Left ventricle myocardium superior (tissue), 1 donor: ENCODE data around the gene PCSK6. TPM values are rescaled to one million over a fixed set of nuclear protein-coding genes. Genes with fewer than 3 reads are reported as not detected.

Source experiments
- ATAC-seq: fragments of 200-7000 bp; cut with Tn5 transposase; one replicate; pipeline ENCODE4 v1.9.1; 2020; ENCODE audit warnings: mild to moderate bottlenecking, moderate library complexity
- DNase-seq: peaks from one replicate; pipeline ENCODE4 v3.0.0-alpha.2; 2020
- intact Hi-C: fragments of 100-400 bp; cut with micrococcal nuclease; formaldehyde crosslinking; loops from one replicate; pipeline ENCODE4 v1.11.0; 2022
- total RNA-seq: library from RNA; stranded (reverse); fragmentation: NEBNext Ultra II Directional; extraction: Animal tissue kit (Norgen Biotek cat#: 25700); gene quantifications from one replicate; pipeline ENCODE4 v1.2.1, GENCODE V29; 2021
- donor health status: DM: no; HTN: yes; CAD: no; lungs with severe emphysema.

The PCSK6 gene
- total RNA-seq, 1 donor from 2014 or later: 31.9 TPM

DNA sequence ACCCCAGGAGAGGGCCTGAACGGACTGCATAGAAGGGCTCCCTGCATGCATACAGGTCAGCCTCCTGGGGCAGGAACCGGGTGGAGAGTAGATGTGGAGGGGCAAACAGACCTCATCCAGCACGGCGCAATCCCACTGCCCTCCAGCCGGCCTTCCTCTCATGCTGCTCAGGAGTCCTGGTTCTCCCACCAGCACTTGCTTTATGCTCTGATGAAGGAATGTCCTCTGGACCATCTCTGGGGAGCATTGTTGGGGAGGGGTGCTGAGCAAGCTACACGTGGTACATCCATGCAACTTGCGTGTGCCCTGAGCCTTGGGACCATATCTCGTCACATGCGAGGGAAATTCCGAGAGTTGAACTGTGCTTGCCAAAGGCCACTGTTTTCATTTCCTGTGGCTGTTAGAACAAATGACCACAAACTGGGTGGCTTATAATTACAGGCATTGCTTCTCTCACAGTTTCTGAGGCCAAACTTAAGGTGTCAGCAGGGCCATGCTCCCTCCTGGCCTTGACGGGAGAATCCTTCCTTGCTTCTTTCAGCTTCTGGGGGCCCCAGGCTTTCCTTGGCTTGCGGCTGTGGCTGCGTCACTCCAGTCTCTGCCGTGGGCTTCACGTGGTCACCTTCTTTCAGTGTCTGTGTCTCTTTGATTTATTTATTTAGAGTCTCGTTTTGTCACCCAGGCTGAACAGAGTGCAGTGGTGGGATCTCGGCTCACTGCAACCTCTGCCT is 224.4 kb downstream of the PCSK6 start:
- intact Hi-C loops: no loop called here
- ATAC-seq: no peak
- DNase-seq: no peak

DNA sequence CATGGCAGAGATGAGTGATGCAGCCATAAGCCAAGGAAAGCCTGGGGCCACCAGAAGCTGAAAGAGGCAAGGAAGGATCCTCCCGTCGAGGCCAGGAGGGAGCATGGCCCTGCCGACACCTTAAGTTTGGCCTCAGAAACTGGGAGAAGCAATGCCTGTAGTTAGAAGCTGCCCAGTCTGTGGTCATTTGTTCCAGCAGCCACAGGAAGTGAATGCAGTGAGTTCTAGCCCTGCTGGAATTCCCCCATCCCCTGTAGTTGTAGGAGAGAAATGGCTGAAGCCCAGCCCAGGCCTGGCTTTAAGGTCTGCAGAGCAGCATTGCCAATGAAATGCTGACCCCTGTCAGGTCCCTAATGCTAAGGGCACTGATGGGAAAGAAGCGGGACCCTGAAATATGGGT is 225.5 kb downstream of the PCSK6 start:
- ATAC-seq (no peak), DNase-seq (no peak)
- intact Hi-C loops: no loop called here

DNA sequence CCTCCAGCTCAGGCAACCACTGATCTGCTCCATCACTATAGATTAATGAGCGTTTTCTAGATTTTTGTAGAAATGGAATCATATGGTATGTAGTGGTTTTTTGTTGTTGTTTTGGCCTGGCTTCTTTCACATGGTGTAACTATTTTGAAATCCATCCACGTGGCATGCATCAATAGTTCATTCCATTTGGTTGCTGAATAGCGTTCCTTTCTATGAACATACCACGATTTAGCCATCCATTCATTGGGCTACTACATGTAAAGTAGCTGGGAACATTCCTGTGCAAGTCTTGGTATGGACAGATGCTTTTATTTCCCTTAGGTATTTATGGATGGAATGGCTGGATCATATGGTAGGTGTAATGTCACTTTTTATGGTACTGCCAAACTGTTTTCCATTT is 227.0 kb downstream of the PCSK6 start:
- DNase-seq (no peak), ATAC-seq (no peak)
- intact Hi-C loops: no loop called here

DNA sequence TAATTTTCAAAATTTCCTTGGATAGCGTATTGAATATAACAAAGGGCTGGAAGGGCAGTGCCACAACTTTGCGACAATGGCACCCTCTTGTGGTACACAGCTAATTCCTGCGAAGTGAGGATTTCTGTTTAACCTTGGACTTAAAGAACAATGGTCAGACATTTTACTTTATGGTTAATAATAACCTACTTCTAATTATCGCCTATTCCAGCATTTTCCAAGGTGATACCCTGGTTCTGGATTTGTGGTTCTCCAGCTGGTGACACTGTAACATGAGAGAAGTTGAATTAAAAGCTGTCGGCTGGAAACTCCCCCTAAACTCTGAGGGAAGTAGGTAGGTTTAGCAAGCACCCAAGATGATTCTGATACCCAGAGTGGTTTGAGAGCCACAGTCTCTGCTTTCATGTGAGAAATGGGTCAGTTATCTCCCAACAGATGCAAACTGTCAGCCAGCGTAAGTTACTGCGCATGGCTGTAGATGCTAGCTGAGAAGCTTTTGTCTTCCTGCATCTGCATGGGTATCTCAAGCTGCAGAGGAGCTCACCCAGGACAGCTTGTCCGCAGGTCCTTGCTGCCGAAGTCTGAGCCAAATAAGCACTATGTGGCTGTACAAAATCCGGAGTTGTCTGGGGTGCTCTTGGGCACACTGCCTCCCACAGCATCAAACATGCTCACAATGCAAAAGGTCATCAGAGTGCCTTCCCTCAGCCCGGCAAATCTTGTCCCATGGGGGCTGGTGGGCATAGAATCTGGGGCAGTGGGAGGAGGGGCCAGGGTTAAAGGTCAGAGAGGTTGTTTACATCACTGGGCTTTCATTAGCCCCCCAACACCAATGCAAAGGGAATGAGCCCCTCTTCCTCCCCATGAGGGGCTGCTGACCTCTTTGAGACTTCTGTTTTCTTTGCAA is 231.0 kb downstream of the PCSK6 start:
- peak; percentile 67 for ATAC-seq
- DNase-seq: peak; percentile 46
- intact Hi-C loops: loop anchor here (2.0 to 5.0 kb wide), 2 partner anchors 166 to 244 kb away; no protein-coding TSS in a partner anchor

DNA sequence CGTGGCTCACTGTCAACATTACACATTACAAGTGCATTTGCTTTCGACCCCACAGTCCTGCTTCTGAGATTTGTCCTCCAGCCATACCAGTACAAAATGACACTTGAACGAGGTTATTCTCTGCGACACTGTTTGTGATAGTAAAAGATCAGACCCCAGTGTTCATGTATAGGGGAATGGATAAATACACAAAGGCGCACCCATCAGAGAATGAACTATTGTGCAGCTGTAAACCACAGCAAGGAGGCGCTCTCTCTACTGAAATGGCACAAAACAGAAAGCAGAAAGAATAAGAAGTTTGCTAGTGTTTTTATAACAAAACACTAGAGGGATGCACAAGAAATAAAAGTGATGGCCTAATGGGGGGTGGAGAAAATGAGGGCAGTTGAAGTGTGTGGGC is 232.8 kb downstream of the PCSK6 start:
- ATAC-seq (no peak), DNase-seq (no peak)
- intact Hi-C loops: loop anchor here (5.0 kb wide), 1 partner anchor 164 kb away; no protein-coding TSS in a partner anchor

DNA sequence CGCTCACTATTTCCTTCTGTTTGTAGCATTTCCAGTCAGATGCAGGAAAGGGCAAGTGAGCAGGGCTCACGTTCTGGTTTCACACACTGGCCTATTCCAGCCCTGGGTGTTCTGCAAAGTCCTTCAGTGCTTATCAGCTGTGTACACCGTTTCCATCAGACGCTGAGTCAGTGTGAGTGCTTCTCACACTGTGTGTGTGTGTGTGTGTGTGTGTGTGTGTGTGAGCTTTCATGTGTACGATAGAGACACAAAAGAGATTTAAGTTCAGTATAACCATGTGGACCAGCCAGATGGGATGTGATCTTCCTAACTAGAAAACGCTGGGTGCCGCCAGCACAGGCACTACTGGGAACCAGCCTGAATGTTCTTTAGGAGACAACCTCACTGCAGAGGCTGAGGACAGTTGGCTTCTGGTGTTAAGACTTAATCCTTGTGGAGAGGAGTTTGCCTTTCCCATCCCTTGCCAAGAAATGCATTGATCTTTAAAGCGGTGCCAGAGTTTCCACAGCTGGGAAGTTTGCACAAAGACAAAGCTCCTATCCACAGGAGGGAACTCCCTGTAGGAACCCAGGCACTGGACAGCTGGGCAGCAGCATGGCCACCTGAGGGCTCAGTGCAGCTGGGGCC is 233.8 kb downstream of the PCSK6 start:
- intact Hi-C loops: loop anchor here (5.0 kb wide), 1 partner anchor 163 kb away; no protein-coding TSS in a partner anchor
- ATAC-seq (peak; percentile 44), DNase-seq (no peak)

DNA sequence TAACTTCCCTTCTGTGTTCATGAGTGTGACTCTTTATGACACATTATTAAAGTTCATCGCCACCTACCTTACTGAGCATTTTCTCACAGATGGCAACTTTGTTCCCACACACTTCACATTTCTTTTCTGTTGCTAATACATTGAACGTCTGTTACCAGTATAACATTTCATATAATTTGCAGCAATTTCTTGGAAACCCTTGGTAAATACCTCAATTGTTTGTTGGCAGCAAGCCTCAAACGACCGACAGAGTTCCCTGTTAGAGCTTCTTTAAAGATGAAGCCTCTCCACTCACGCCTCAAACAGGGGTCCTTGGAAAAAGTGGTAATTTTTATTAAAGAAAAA is 234.5 kb downstream of the PCSK6 start:
- no peak for ATAC-seq

DNA sequence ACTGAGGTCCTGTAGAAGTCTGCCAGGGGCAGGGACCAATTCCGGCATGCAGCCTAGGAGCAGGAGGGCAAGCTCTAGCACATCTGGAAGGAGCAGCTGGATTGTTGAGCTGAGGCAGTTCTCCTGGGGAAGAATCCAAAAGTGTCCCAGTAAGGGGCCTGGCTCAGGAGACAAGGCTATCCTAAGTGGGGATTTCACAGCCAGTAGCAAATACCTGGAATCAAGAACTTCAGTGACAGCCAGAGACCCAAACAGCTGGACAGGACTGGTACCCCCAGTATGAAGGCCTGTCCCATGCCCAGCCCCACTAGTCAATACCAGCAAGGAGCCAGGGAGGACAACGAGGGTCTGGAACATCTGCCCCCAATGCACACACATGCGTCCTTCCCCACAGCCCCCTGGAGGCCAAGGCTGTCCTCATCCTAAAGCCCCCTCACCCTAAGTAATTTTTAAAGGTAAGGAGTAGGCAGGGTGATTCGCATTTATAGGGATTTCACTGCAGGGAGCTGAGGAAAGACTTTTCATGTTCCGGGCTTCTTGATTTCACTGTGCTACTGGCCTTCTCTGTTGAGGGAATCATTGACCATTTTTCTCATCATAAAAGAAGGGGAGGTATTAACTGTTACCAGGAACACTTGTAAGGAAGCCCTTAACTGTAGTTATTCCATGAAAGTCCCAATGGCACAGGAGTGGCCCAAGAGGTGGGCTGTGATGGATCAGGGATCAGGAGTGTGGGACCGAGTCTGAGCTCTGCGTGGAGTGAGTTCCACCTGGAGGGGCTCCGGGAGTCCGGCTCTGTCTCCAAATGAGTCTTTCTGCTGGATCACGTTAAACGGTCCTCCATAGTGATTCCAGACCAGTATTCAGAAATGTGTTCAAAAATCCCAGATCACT is 235.1 kb downstream of the PCSK6 start:
- ATAC-seq: no peak

More for the DNA sequence above, 234.5 kb downstream of the PCSK6 start:
- DNase-seq: no peak
- intact Hi-C loops: loop anchor here (5.0 kb wide), 1 partner anchor 163 kb away; no protein-coding TSS in a partner anchor

More for the DNA sequence above, 235.1 kb downstream of the PCSK6 start:
- no peak for DNase-seq
- intact Hi-C loops: loop anchor here (5.0 kb wide), 1 partner anchor 162 kb away; no protein-coding TSS in a partner anchor

Other genes starting within 250 kb of the PCSK6 start
- gene CHSY1, start 237.7 kb downstream of the PCSK6 start, total RNA-seq: 11.7 TPM
- gene SELENOS, start 212.2 kb downstream of the PCSK6 start, total RNA-seq: 39.3 TPM
- 27.5 TPM for gene SNRPA1, start 194.5 kb downstream of the PCSK6 start, total RNA-seq
- 48.7 TPM for gene TM2D3, start 162.7 kb upstream of the PCSK6 start, total RNA-seq
- 35.0 TPM for gene TARS3, start 234.8 kb upstream of the PCSK6 start, total RNA-seq